ENCODE data around the gene AKAP13.

GRCh38 chr15:85393210-85393609, 12.8 kb downstream of the AKAP13 start:
- TF ChIP-seq SUZ12 (IDR thresholded peaks at IDR 0.05): no peak
- TF ChIP-seq FOXM1 (IDR thresholded peaks at IDR 0.05; ENCODE audit: borderline replicate concordance): no peak
- TF ChIP-seq SP1 (IDR thresholded peaks at IDR 0.05): no peak
- no peak for TF ChIP-seq FOXA1 (IDR thresholded peaks at IDR 0.05)
- TF ChIP-seq LEF1 (IDR thresholded peaks at IDR 0.05; ENCODE audit: borderline replicate concordance): no peak
- no peak for TF ChIP-seq NFRKB (IDR thresholded peaks at IDR 0.05)
- TF ChIP-seq ZNF384 (IDR thresholded peaks at IDR 0.05): no peak
- TF ChIP-seq FOXK2 (IDR thresholded peaks at IDR 0.05): no peak
- TF ChIP-seq BHLHE40 (IDR thresholded peaks at IDR 0.05; ENCODE audit: borderline replicate concordance): no peak
- no peak for TF ChIP-seq CTBP1 (IDR thresholded peaks at IDR 0.05; ENCODE audit: borderline replicate concordance)
- TF ChIP-seq ELF4 (IDR thresholded peaks at IDR 0.05): no peak
- no peak for TF ChIP-seq TARDBP (IDR thresholded peaks at IDR 0.05)
- no peak for TF ChIP-seq HDGF (IDR thresholded peaks at IDR 0.05; ENCODE audit: borderline replicate concordance)
- no peak for TF ChIP-seq PKNOX1 (IDR thresholded peaks at IDR 0.05)

All from HEK293T (cell line).